Nephron progenitor cell (in vitro differentiated cells): ENCODE data around the gene ABHD10.

ENCODE experiments used
- DNase-seq: peaks from one replicate; pipeline ENCODE4 v3.0.0; 2021
- H3K27ac Mint-ChIP-seq: 2 replicates; pipeline ENCODE4 v1.8.0; 2021; ENCODE audit warnings: mild to moderate bottlenecking, moderate library complexity, mixed read lengths
- H3K27me3 Mint-ChIP-seq: 2 replicates; pipeline ENCODE4 v1.8.0; 2021; ENCODE audit warnings: mild to moderate bottlenecking, low read depth, mixed read lengths; ENCODE audit not compliant: poor library complexity
- H3K36me3 Mint-ChIP-seq: 2 replicates; pipeline ENCODE4 v1.8.0; 2021; ENCODE audit warnings: low read depth, mixed read lengths
- H3K4me1 Mint-ChIP-seq: 2 replicates; pipeline ENCODE4 v1.8.0; 2021; ENCODE audit warnings: mixed read lengths
- H3K4me3 Mint-ChIP-seq: 2 replicates; pipeline ENCODE4 v1.8.0; 2021; ENCODE audit warnings: mild to moderate bottlenecking, moderate library complexity, mixed read lengths
- H3K9me3 Mint-ChIP-seq: 2 replicates; pipeline ENCODE4 v1.8.0; 2021; ENCODE audit warnings: mild to moderate bottlenecking, moderate library complexity, mixed read lengths
- CTCF ChIP-seq: fragments of 200-600 bp; sonication (generic); IDR thresholded peaks from 2 replicates; pipeline ENCODE4 v1.5.0; 2021; ENCODE audit warnings: antibody characterized with exemption

Gene ABHD10

GRCh38 chr3:111967068-111967467 lies 11.8 kb upstream of the ABHD10 start:
- Mint-ChIP-seq H3K4me1 (peaks cover 42% of the 10 kb centered on the region), H3K27ac (peak overlapping the region; percentile 69), H3K27me3 (no peaks in the 10 kb centered on the region), H3K36me3 (peaks cover 19% of the 10 kb centered on the region), H3K4me3 (no peak overlapping the region), H3K9me3 (no peaks in the 10 kb centered on the region)
- no peak for DNase-seq
- TF ChIP-seq CTCF, result no peak

- TF ChIP-seq CTCF, result peak; percentile 91
- Mint-ChIP-seq H3K9me3 (no peaks in the 10 kb centered on the region), H3K4me1 (peaks cover 48% of the 10 kb centered on the region), H3K4me3 (no peak overlapping the region), H3K36me3 (peaks cover 19% of the 10 kb centered on the region), H3K27me3 (no peaks in the 10 kb centered on the region), H3K27ac (peak overlapping the region; percentile 13)
- DNase-seq, result peak; percentile 88
Observed at GRCh38 chr3:111967651-111968274, 11.1 kb upstream of the ABHD10 start.

GRCh38 chr3:111968319-111969054 lies 10.3 kb upstream of the ABHD10 start:
- H3K36me3 Mint-ChIP-seq, result peaks cover 18% of the 10 kb centered on the region
- DNase-seq, result no peak
- H3K9me3 Mint-ChIP-seq, result no peaks in the 10 kb centered on the region
- no peaks in the 10 kb centered on the region for H3K27me3 Mint-ChIP-seq
- peaks cover 51% of the 10 kb centered on the region for H3K4me1 Mint-ChIP-seq
- H3K27ac Mint-ChIP-seq, result no peak overlapping the region
- no peak overlapping the region for H3K4me3 Mint-ChIP-seq
- no peak for TF ChIP-seq CTCF

- no peaks in the 10 kb centered on the region for H3K9me3 Mint-ChIP-seq
- no peaks in the 10 kb centered on the region for H3K27me3 Mint-ChIP-seq
- peaks cover 57% of the 10 kb centered on the region for H3K4me1 Mint-ChIP-seq
- TF ChIP-seq CTCF, result no peak
- no peak for DNase-seq
- H3K36me3 Mint-ChIP-seq, result peaks cover 20% of the 10 kb centered on the region
- H3K27ac Mint-ChIP-seq, result no peak overlapping the region
- no peak overlapping the region for H3K4me3 Mint-ChIP-seq
Observed at GRCh38 chr3:111970376-111970775, 8.4 kb upstream of the ABHD10 start.

- Mint-ChIP-seq H3K27ac (peak overlapping the region; percentile 81), H3K27me3 (no peaks in the 10 kb centered on the region), H3K36me3 (peaks cover 20% of the 10 kb centered on the region), H3K4me3 (no peak overlapping the region), H3K4me1 (peaks cover 51% of the 10 kb centered on the region), H3K9me3 (no peaks in the 10 kb centered on the region)
- DNase-seq, result peak; percentile 37
- no peak for TF ChIP-seq CTCF
Observed at GRCh38 chr3:111971533-111972130, 7.2 kb upstream of the ABHD10 start.
